ENCODE data around the gene TMEM39A. TPM values are rescaled to one million over a fixed set of nuclear protein-coding genes. Genes with fewer than 3 reads are reported as not detected.

Gene TMEM39A
- total and polyA plus RNA-seq, 10 of the 15 experiments (the other 5 are each of a cell fraction or from before 2014, with no cell fraction given) = 10.8 to 44.7 (median 33.2) TPM

- TF ChIP-seq IRF3 (IDR thresholded peaks at IDR 0.05) (peak; percentile 34; the same call in 1 of the 2 replicates), NFYB (IDR thresholded peaks at IDR 0.05; ENCODE audit: insufficient read depth, low read depth, low read length) (0 out of 2 replicates have a peak, but pooled peaks have one; percentile 44), KLF5 (IDR thresholded peaks at IDR 0.05; ENCODE audit: partially characterized antibody) (peak; percentile 35), CHD1 (IDR thresholded peaks at IDR 0.05; ENCODE audit: low read depth, low read length) (0 out of 2 replicates have a peak, but pooled peaks have one; percentile 35), E2F8 (IDR thresholded peaks at IDR 0.05; ENCODE audit: low read depth, partially characterized antibody) (peak; percentile 71), NR2F1 (conservative IDR thresholded peaks at IDR 0.05) (peak; percentile 78), CBX5 (IDR thresholded peaks at IDR 0.05; ENCODE audit: low read depth) (no peak; the same call in 1 of the 2 replicates), NR2C1 (IDR thresholded peaks at IDR 0.05) (peak; percentile 80), POLR2AphosphoS2 (IDR thresholded peaks at IDR 0.05; ENCODE audit: low read depth, low read length) (peak; percentile 98), RUNX3 (IDR thresholded peaks at IDR 0.05; ENCODE audit: low read length) (peak; percentile 87), NFXL1 (IDR thresholded peaks at IDR 0.05; ENCODE audit: borderline replicate concordance) (no peak), RCOR1 (conservative IDR thresholded peaks at IDR 0.05; ENCODE audit: low read depth, low read length) (no peak; the same call in 1 of the 2 replicates)
- TF ChIP-seq, protein P1, sequence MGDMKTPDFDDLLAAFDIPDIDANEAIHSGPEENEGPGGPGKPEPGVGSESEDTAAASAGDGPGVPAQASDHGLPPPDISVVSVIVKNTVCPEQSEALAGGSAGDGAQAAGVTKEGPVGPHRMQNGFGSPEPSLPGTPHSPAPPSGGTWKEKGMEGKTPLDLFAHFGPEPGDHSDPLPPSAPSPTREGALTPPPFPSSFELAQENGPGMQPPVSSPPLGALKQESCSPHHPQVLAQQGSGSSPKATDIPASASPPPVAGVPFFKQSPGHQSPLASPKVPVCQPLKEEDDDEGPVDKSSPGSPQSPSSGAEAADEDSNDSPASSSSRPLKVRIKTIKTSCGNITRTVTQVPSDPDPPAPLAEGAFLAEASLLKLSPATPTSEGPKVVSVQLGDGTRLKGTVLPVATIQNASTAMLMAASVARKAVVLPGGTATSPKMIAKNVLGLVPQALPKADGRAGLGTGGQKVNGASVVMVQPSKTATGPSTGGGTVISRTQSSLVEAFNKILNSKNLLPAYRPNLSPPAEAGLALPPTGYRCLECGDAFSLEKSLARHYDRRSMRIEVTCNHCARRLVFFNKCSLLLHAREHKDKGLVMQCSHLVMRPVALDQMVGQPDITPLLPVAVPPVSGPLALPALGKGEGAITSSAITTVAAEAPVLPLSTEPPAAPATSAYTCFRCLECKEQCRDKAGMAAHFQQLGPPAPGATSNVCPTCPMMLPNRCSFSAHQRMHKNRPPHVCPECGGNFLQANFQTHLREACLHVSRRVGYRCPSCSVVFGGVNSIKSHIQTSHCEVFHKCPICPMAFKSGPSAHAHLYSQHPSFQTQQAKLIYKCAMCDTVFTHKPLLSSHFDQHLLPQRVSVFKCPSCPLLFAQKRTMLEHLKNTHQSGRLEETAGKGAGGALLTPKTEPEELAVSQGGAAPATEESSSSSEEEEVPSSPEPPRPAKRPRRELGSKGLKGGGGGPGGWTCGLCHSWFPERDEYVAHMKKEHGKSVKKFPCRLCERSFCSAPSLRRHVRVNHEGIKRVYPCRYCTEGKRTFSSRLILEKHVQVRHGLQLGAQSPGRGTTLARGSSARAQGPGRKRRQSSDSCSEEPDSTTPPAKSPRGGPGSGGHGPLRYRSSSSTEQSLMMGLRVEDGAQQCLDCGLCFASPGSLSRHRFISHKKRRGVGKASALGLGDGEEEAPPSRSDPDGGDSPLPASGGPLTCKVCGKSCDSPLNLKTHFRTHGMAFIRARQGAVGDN (IDR thresholded peaks at IDR 0.05) = peak; percentile 94
- TF ChIP-seq, protein P2, sequence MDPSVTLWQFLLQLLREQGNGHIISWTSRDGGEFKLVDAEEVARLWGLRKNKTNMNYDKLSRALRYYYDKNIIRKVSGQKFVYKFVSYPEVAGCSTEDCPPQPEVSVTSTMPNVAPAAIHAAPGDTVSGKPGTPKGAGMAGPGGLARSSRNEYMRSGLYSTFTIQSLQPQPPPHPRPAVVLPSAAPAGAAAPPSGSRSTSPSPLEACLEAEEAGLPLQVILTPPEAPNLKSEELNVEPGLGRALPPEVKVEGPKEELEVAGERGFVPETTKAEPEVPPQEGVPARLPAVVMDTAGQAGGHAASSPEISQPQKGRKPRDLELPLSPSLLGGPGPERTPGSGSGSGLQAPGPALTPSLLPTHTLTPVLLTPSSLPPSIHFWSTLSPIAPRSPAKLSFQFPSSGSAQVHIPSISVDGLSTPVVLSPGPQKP (IDR thresholded peaks at IDR 0.05; ENCODE audit: low read depth, low read length) = peak; percentile 62; the same call in 1 of the 2 replicates
- TF ChIP-seq, protein P3, sequence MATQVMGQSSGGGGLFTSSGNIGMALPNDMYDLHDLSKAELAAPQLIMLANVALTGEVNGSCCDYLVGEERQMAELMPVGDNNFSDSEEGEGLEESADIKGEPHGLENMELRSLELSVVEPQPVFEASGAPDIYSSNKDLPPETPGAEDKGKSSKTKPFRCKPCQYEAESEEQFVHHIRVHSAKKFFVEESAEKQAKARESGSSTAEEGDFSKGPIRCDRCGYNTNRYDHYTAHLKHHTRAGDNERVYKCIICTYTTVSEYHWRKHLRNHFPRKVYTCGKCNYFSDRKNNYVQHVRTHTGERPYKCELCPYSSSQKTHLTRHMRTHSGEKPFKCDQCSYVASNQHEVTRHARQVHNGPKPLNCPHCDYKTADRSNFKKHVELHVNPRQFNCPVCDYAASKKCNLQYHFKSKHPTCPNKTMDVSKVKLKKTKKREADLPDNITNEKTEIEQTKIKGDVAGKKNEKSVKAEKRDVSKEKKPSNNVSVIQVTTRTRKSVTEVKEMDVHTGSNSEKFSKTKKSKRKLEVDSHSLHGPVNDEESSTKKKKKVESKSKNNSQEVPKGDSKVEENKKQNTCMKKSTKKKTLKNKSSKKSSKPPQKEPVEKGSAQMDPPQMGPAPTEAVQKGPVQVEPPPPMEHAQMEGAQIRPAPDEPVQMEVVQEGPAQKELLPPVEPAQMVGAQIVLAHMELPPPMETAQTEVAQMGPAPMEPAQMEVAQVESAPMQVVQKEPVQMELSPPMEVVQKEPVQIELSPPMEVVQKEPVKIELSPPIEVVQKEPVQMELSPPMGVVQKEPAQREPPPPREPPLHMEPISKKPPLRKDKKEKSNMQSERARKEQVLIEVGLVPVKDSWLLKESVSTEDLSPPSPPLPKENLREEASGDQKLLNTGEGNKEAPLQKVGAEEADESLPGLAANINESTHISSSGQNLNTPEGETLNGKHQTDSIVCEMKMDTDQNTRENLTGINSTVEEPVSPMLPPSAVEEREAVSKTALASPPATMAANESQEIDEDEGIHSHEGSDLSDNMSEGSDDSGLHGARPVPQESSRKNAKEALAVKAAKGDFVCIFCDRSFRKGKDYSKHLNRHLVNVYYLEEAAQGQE (IDR thresholded peaks at IDR 0.05; ENCODE audit: low read depth, low read length) = peak; percentile 42; the same call in 1 of the 2 replicates
Observed at GRCh38 chr3:119463171-119464169, at the start of gene TMEM39A (continued).

Measured in GM12878 (cell line).